OCI-LY1 (cell line): ENCODE data around the gene AP4S1.

Experiments
- H2AFZ ChIP-seq: fragments of 200-600 bp; sonication (generic), shearing (Covaris generic); 2 replicates; pipeline ENCODE4 v1.6.0; 2014; ENCODE audit warnings: antibody characterized with exemption, mild to moderate bottlenecking, low read length
- H3F3A ChIP-seq: fragments of 200-600 bp; sonication (generic), shearing (Covaris generic); 2 replicates; pipeline ENCODE4 v1.6.0; 2014; ENCODE audit warnings: mild to moderate bottlenecking, antibody characterized with exemption, low read length, moderate library complexity; ENCODE audit not compliant: insufficient read depth
- H3K27ac ChIP-seq: fragments of 200-600 bp; sonication (generic); 2 replicates; pipeline ENCODE4 v1.5.1; 2014; ENCODE audit warnings: low read length, mixed run types, mild to moderate bottlenecking, low read depth; ENCODE audit not compliant: poor library complexity, severe bottlenecking
- H3K27me3 ChIP-seq: fragments of 200-600 bp; sonication (generic); 2 replicates; pipeline ENCODE4 v1.6.0; 2014; ENCODE audit warnings: antibody characterized with exemption, mild to moderate bottlenecking, low read length, moderate library complexity; ENCODE audit not compliant: insufficient read depth
- H3K36me3 ChIP-seq: fragments of 200-600 bp; sonication (generic); 2 replicates; pipeline ENCODE4 v1.6.1; 2014; ENCODE audit warnings: mild to moderate bottlenecking, antibody characterized with exemption, low read length, moderate library complexity, mixed read lengths; ENCODE audit not compliant: insufficient read depth
- H3K4me1 ChIP-seq: fragments of 200-600 bp; sonication (generic); 2 replicates; pipeline ENCODE4 v1.5.1; 2014; ENCODE audit warnings: mild to moderate bottlenecking, low read length, moderate library complexity; ENCODE audit not compliant: insufficient read depth, severe bottlenecking
- H3K4me2 ChIP-seq: fragments of 200-600 bp; sonication (generic), shearing (Covaris generic); 2 replicates; pipeline ENCODE4 v1.6.1; 2014; ENCODE audit warnings: low read length
- H3K4me3 ChIP-seq: fragments of 200-600 bp; sonication (generic); 2 replicates; pipeline ENCODE4 v1.5.1; 2014; ENCODE audit warnings: low read length, low read depth, mild to moderate bottlenecking, mixed read lengths; ENCODE audit not compliant: poor library complexity, severe bottlenecking
- H3K79me2 ChIP-seq: fragments of 200-600 bp; shearing (Covaris generic); 2 replicates; pipeline ENCODE4 v1.6.1; 2016; ENCODE audit warnings: mixed run types, low read length, mixed read lengths; ENCODE audit not compliant: insufficient read depth
- H3K9ac ChIP-seq: fragments of 200-600 bp; sonication (generic), shearing (Covaris generic); 2 replicates; pipeline ENCODE4 v1.6.1; 2014; ENCODE audit warnings: mild to moderate bottlenecking, low read length, mixed read lengths
- H3K9me2 ChIP-seq: fragments of 200-600 bp; sonication (generic), shearing (Covaris generic); 2 replicates; pipeline ENCODE4 v1.6.1; 2014; ENCODE audit warnings: low read depth, mild to moderate bottlenecking, low read length, mixed read lengths
- H3K9me3 ChIP-seq: fragments of 200-600 bp; shearing (Covaris generic); 2 replicates; pipeline ENCODE4 v1.6.1; 2014; ENCODE audit warnings: low read length, mixed read lengths
- H4K20me1 ChIP-seq: fragments of 200-600 bp; sonication (generic), shearing (Covaris generic); 2 replicates; pipeline ENCODE4 v1.6.0; 2016; ENCODE audit warnings: mild to moderate bottlenecking, low read length; ENCODE audit not compliant: insufficient read depth
- CTCF ChIP-seq: fragments of 200-600 bp; sonication (generic), shearing (Covaris generic); IDR thresholded peaks from 2 replicates; pipeline ENCODE4 v1.5.1; 2017; ENCODE audit warnings: mild to moderate bottlenecking, antibody characterized with exemption, low read length, moderate library complexity, mixed read lengths
- EZH2 ChIP-seq: fragments of 200-600 bp; sonication (generic), shearing (Covaris generic); IDR thresholded peaks from 2 replicates; pipeline ENCODE4 v1.8.0; 2017; ENCODE audit warnings: borderline replicate concordance, mixed run types, mild to moderate bottlenecking, antibody characterized with exemption, low read length, moderate library complexity, mixed read lengths

The AP4S1 gene

GRCh38 chr14:31030469-31030868 is 5.0 kb downstream of the AP4S1 start:
- H3K4me3 ChIP-seq = no peak overlapping the region
- H3K4me2 ChIP-seq = no peak overlapping the region
- no peak overlapping the region for H3K9ac ChIP-seq
- H3K4me1 ChIP-seq = peaks cover 22% of the 10 kb centered on the region
- H3F3A ChIP-seq = no peaks in the 10 kb centered on the region
- TF ChIP-seq EZH2 (no peak), CTCF (no peak)
- no peak overlapping the region for H2AFZ ChIP-seq
- H3K79me2 ChIP-seq = peaks cover 6% of the 10 kb centered on the region
- no peaks in the 10 kb centered on the region for H3K9me2 ChIP-seq
- no peak overlapping the region for H3K27ac ChIP-seq
- H3K27me3 ChIP-seq = no peaks in the 10 kb centered on the region
- no peaks in the 10 kb centered on the region for H3K36me3 ChIP-seq
- no peaks in the 10 kb centered on the region for H4K20me1 ChIP-seq
- no peaks in the 10 kb centered on the region for H3K9me3 ChIP-seq

DNA sequence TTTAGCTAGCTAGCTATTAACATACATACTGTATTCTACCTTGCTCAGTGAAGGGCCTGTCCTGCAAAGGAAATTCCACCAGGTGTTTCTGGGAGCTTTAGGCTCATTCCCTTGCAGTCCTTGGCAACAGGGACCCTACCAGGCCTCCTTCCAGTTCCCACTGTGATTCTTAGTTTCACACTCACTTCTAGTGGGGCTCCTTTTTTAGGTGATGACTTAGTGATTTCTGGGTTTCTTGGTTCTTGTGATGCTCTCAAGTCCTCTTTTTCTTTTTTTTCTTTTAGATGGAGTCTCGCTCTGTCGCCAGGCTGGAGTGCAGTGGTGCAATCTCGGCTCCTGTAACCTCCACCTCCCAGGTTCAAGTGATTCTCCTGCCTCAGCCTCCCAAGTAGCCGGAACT is 11.1 kb downstream of the AP4S1 start:
- Histone ChIP-seq H3K4me3 (no peak overlapping the region), H4K20me1 (no peaks in the 10 kb centered on the region), H3K9me2 (no peaks in the 10 kb centered on the region), H3F3A (no peaks in the 10 kb centered on the region), H3K4me1 (peaks cover 17% of the 10 kb centered on the region), H3K27me3 (no peaks in the 10 kb centered on the region), H3K27ac (no peak overlapping the region), H2AFZ (no peak overlapping the region), H3K9ac (no peak overlapping the region), H3K79me2 (no peaks in the 10 kb centered on the region), H3K36me3 (no peaks in the 10 kb centered on the region), H3K4me2 (no peak overlapping the region), H3K9me3 (no peaks in the 10 kb centered on the region)
- no peak for TF ChIP-seq CTCF
- no peak for TF ChIP-seq EZH2

DNA sequence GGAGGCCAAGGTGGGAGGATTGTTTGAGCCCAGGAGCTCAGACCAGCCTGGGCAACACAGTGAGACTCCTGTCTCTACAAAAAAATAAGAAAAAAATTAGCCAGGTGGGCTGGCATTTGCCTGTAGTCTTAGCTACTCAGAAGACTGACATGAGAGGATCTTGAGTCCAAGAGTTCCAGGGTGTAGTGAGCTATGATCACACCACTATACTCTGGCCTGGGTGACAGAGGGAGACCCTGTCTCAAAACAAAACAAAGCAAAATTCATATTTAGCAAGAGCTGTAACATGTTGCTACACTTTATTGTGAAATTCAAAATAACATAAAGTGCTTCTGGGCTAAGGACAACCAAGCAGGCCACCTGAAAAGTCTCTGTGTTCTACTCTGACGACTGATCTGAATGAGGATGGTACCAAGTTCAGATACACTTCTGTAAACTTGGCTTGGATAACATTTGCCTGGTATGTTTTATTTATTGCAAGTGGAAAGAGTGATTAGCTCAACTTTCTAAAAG is 12.3 kb downstream of the AP4S1 start:
- Histone ChIP-seq H4K20me1 (no peaks in the 10 kb centered on the region), H3K27ac (no peak overlapping the region), H3K9me2 (no peaks in the 10 kb centered on the region), H3K4me3 (no peak overlapping the region), H3K4me1 (peaks cover 13% of the 10 kb centered on the region), H3K9me3 (no peaks in the 10 kb centered on the region), H3K9ac (no peak overlapping the region), H3K27me3 (no peaks in the 10 kb centered on the region), H3K79me2 (no peaks in the 10 kb centered on the region), H3K36me3 (no peaks in the 10 kb centered on the region), H2AFZ (no peak overlapping the region), H3K4me2 (no peak overlapping the region), H3F3A (no peaks in the 10 kb centered on the region)
- TF ChIP-seq CTCF = no peak
- TF ChIP-seq EZH2 = no peak
